Esophagus (tissue), 2 donors: ENCODE measurements around the gene GALNT1. TPM values are rescaled to one million over a fixed set of nuclear protein-coding genes. Genes with fewer than 3 reads are reported as not detected.

Source experiments
- H3K27ac ChIP-seq, 2 donors: one replicate each; pipeline ENCODE4 v1.5.1; 2013; ENCODE audit warnings: low read depth in 2 of 2, mild to moderate bottlenecking in 2 of 2, inconsistent platforms in 1 of 2, low read length in 1 of 2, moderate library complexity in 1 of 2
- H3K27me3 ChIP-seq, 2 donors: one replicate each; pipeline ENCODE4 v1.6.1; 2013; ENCODE audit warnings: low read length in 2 of 2, control low read depth in 1 of 2, mild to moderate bottlenecking in 1 of 2; ENCODE audit not compliant: insufficient read depth in 2 of 2, control insufficient read depth in 1 of 2
- H3K36me3 ChIP-seq, 2 donors: one replicate each; pipeline ENCODE4 v1.6.1; 2013; ENCODE audit warnings: low read length in 1 of 2; ENCODE audit not compliant: control insufficient read depth in 2 of 2, insufficient read depth in 2 of 2
- H3K4me1 ChIP-seq, 2 donors: one replicate each; pipeline ENCODE4 v1.6.1; 2013; ENCODE audit warnings: low read length in 1 of 2; ENCODE audit not compliant: control insufficient read depth in 2 of 2, insufficient read depth in 2 of 2
- H3K4me3 ChIP-seq, 2 donors: one replicate each; pipeline ENCODE4 v1.5.1; 2013; ENCODE audit warnings: low read length in 2 of 2, mild to moderate bottlenecking in 2 of 2, low read depth in 1 of 2, moderate library complexity in 1 of 2
- H3K9me3 ChIP-seq, 2 donors: one replicate each; pipeline ENCODE4 v1.6.1; 2013; ENCODE audit warnings: mild to moderate bottlenecking in 2 of 2, low read depth in 1 of 2, low read length in 1 of 2, moderate library complexity in 1 of 2; ENCODE audit not compliant: control insufficient read depth in 2 of 2, insufficient read depth in 1 of 2
- WGBS, 2 donors: extraction: QIAGEN DNeasy Blood & Tissue Kit; methylation state at CpG; one replicate each; pipeline ENCODE4 v1.1.7; 2013; 5-methylcytosine and 5-hydroxymethylcytosine counted together
- polyA plus RNA-seq, 2 donors: library from polyadenylated mRNA; stranded (reverse); fragments of 200-250 nt; gene quantifications; one replicate each; pipeline ENCODE4 v1.2.3, GENCODE V29; 2013
- donor health status: healthy with polysubstance abuse.
- donor health status: Bipolar disorder and iron deficiency.

Gene GALNT1
- polyA plus RNA-seq, 2 donors: 37.5 to 37.7 TPM

- Histone ChIP-seq H3K4me1 (no peaks in the 10 kb centered on the region), H3K36me3 (no peaks in the 10 kb centered on the region), H3K9me3 (peaks cover 0 to 3% of the 10 kb centered on the region in 2 donors), H3K4me3 (no peak overlapping the region), H3K27ac (no peak overlapping the region), H3K27me3 (no peaks in the 10 kb centered on the region)
- WGBS, 2 donors: 97 to 100% methylated on average over 2 of the region's 2 CpGs
Measured at GRCh38 chr18:35714539-35714938, 133.0 kb downstream of the GALNT1 start.

GRCh38 chr18:35715139-35715538 is 133.6 kb downstream of the GALNT1 start:
- H3K27ac ChIP-seq: no peak overlapping the region
- no peaks in the 10 kb centered on the region for H3K36me3 ChIP-seq
- 95 to 99% methylated on average over 2 of the region's 2 CpGs for WGBS, 2 donors
- H3K4me3 ChIP-seq: no peak overlapping the region
- no peaks in the 10 kb centered on the region for H3K27me3 ChIP-seq
- no peaks in the 10 kb centered on the region for H3K4me1 ChIP-seq
- H3K9me3 ChIP-seq: peaks cover 0 to 3% of the 10 kb centered on the region in 2 donors

- 79 to 83% methylated on average over 4 of the region's 4 CpGs for WGBS, 2 donors
Measured at GRCh38 chr18:35716169-35716831, 134.8 kb downstream of the GALNT1 start.

GRCh38 chr18:35717182-35717581 is 135.6 kb downstream of the GALNT1 start:
- Histone ChIP-seq H3K4me1 (no peaks in the 10 kb centered on the region), H3K36me3 (no peaks in the 10 kb centered on the region), H3K27ac (no peak overlapping the region), H3K4me3 (no peak overlapping the region), H3K9me3 (peaks cover 3 to 4% of the 10 kb centered on the region in 2 donors), H3K27me3 (no peaks in the 10 kb centered on the region)
- WGBS, 2 donors: 91 to 93% methylated on average over 5 of the region's 5 CpGs

More at GRCh38 chr18:35716169-35716831, 134.8 kb downstream of the GALNT1 start:
- no peaks in the 10 kb centered on the region for H3K36me3 ChIP-seq
- no peaks in the 10 kb centered on the region for H3K27me3 ChIP-seq
- H3K4me3 ChIP-seq: no peak overlapping the region
- no peaks in the 10 kb centered on the region for H3K4me1 ChIP-seq
- no peak overlapping the region for H3K27ac ChIP-seq
- H3K9me3 ChIP-seq: peaks cover 1 to 3% of the 10 kb centered on the region in 2 donors

GRCh38 chr18:35721431-35722081 is 140.0 kb downstream of the GALNT1 start:
- Histone ChIP-seq H3K9me3 (peaks cover 0 to 4% of the 10 kb centered on the region in 2 donors), H3K27me3 (no peaks in the 10 kb centered on the region), H3K4me3 (no peak overlapping the region), H3K36me3 (no peaks in the 10 kb centered on the region), H3K27ac (no peak overlapping the region), H3K4me1 (no peaks in the 10 kb centered on the region)
- 84 to 87% methylated on average over 6 of the region's 6 CpGs for WGBS, 2 donors

GRCh38 chr18:35728676-35729075 is 147.1 kb downstream of the GALNT1 start:
- no peaks in the 10 kb centered on the region for H3K9me3 ChIP-seq
- H3K27me3 ChIP-seq: no peaks in the 10 kb centered on the region
- 73 to 77% methylated on average over 3 of the region's 3 CpGs for WGBS, 2 donors
- H3K36me3 ChIP-seq: no peaks in the 10 kb centered on the region
- H3K4me1 ChIP-seq: no peaks in the 10 kb centered on the region
- no peak overlapping the region for H3K27ac ChIP-seq
- H3K4me3 ChIP-seq: no peak overlapping the region

GRCh38 chr18:35729991-35730668 is 148.6 kb downstream of the GALNT1 start:
- no peaks in the 10 kb centered on the region for H3K4me1 ChIP-seq
- H3K4me3 ChIP-seq: no peak overlapping the region
- H3K27me3 ChIP-seq: no peaks in the 10 kb centered on the region
- H3K36me3 ChIP-seq: no peaks in the 10 kb centered on the region
- H3K9me3 ChIP-seq: no peaks in the 10 kb centered on the region
- WGBS, 2 donors: 55 to 71% methylated on average over 3 of the region's 3 CpGs
- no peak overlapping the region for H3K27ac ChIP-seq

- H3K4me3 ChIP-seq: no peak overlapping the region
- no peaks in the 10 kb centered on the region for H3K4me1 ChIP-seq
- H3K9me3 ChIP-seq: no peaks in the 10 kb centered on the region
- WGBS, 2 donors: 77 to 87% methylated on average over 12 of the region's 12 CpGs
- no peaks in the 10 kb centered on the region for H3K27me3 ChIP-seq
- H3K27ac ChIP-seq: no peak overlapping the region
- no peaks in the 10 kb centered on the region for H3K36me3 ChIP-seq
Measured at GRCh38 chr18:35730691-35731370, 149.3 kb downstream of the GALNT1 start.

GRCh38 chr18:35731701-35732100 is 150.2 kb downstream of the GALNT1 start:
- no peaks in the 10 kb centered on the region for H3K36me3 ChIP-seq
- no peaks in the 10 kb centered on the region for H3K4me1 ChIP-seq
- no peaks in the 10 kb centered on the region for H3K27me3 ChIP-seq
- H3K9me3 ChIP-seq: no peaks in the 10 kb centered on the region
- no peak overlapping the region for H3K4me3 ChIP-seq
- no peak overlapping the region for H3K27ac ChIP-seq
